GM19193 (cell line): Measurements from ENCODE around the gene AIFM1.

Experiments used
- POLR2A ChIP-seq: IDR thresholded peaks from 4 replicates; pipeline ENCODE4 v1.6.1; 2011; ENCODE audit not compliant: insufficient read depth, insufficient read length; ENCODE audit errors: extremely low read depth

AIFM1 gene

GRCh38 chrX:130111220-130112154 is 54.2 kb downstream of the AIFM1 start:
- TF ChIP-seq POLR2A = no peak

- peak; percentile 29 for TF ChIP-seq POLR2A
These were observed 55.0 kb downstream of the AIFM1 start, which contains the start of gene ELF4 for GRCh38 chrX:130110379-130111219. Gene ELF4, minus strand, starts transcription at chrX:130110497. Its CDS starts 29,167 bp downstream, at chrX:130081330.

GRCh38 chrX:130109429-130110378 is 55.9 kb downstream of the AIFM1 start:
- TF ChIP-seq POLR2A = no peak

GRCh38 chrX:130108647-130109428 is 56.8 kb downstream of the AIFM1 start:
- no peak for TF ChIP-seq POLR2A

GRCh38 chrX:130106071-130106470 is 59.6 kb downstream of the AIFM1 start:
- no peak for TF ChIP-seq POLR2A

GRCh38 chrX:130105244-130105643 is 60.4 kb downstream of the AIFM1 start:
- TF ChIP-seq POLR2A = no peak

- TF ChIP-seq POLR2A = no peak
These were observed 62.0 kb downstream of the AIFM1 start for GRCh38 chrX:130103605-130104004.

- TF ChIP-seq POLR2A = no peak
These were observed 65.5 kb downstream of the AIFM1 start for GRCh38 chrX:130100180-130100579.

GRCh38 chrX:130098210-130098552 is 67.5 kb downstream of the AIFM1 start:
- TF ChIP-seq POLR2A = no peak

- TF ChIP-seq POLR2A = no peak
These were observed 68.0 kb downstream of the AIFM1 start for GRCh38 chrX:130097507-130098209.

GRCh38 chrX:130095249-130096030 is 70.2 kb downstream of the AIFM1 start:
- no peak for TF ChIP-seq POLR2A

GRCh38 chrX:130094696-130095095 is 70.9 kb downstream of the AIFM1 start:
- no peak for TF ChIP-seq POLR2A
